Smooth muscle cell (in vitro differentiated cells): ENCODE data around the gene ZHX3. TPM values are rescaled to one million over a fixed set of nuclear protein-coding genes. Genes with fewer than 3 reads are reported as not detected.

Experiments used
- DNase-seq: peaks from one replicate; lab custom pipeline; 2025; ENCODE audit not compliant: unreplicated experiment; lab: John Stamatoyannopoulos, UW
- H2AFZ ChIP-seq: fragments of 200-600 bp; sonication (generic); 2 replicates; pipeline ENCODE4 v1.6.0; 2016; ENCODE audit warnings: antibody characterized with exemption, low read depth, mild to moderate bottlenecking
- H3F3A ChIP-seq: fragments of 200-600 bp; sonication (generic); 2 replicates; pipeline ENCODE4 v1.6.0; 2017; ENCODE audit warnings: antibody characterized with exemption, low read depth
- H3K27ac ChIP-seq: fragments of 200-600 bp; sonication (generic); 2 replicates; pipeline ENCODE4 v1.5.1; 2016; ENCODE audit warnings: low read depth, mild to moderate bottlenecking
- H3K27me3 ChIP-seq: fragments of 200-600 bp; sonication (generic); 2 replicates; pipeline ENCODE4 v1.6.1; 2016; ENCODE audit warnings: low read depth, mild to moderate bottlenecking
- H3K36me3 ChIP-seq: fragments of 200-600 bp; sonication (generic); 2 replicates; pipeline ENCODE4 v1.5.1; 2016; ENCODE audit warnings: low read depth
- H3K4me1 ChIP-seq: fragments of 200-600 bp; sonication (generic); 2 replicates; pipeline ENCODE4 v1.5.1; 2016; ENCODE audit warnings: low read depth
- H3K4me2 ChIP-seq: fragments of 200-600 bp; sonication (generic); 2 replicates; pipeline ENCODE4 v1.6.0; 2016; ENCODE audit warnings: mild to moderate bottlenecking
- H3K4me3 ChIP-seq: fragments of 200-600 bp; sonication (generic); 2 replicates; pipeline ENCODE4 v1.5.1; 2016; ENCODE audit warnings: mild to moderate bottlenecking
- H3K79me2 ChIP-seq: fragments of 200-600 bp; sonication (generic); 2 replicates; pipeline ENCODE4 v1.6.0; 2016; ENCODE audit warnings: low read depth, mild to moderate bottlenecking
- H3K9ac ChIP-seq: fragments of 200-600 bp; sonication (generic); 2 replicates; pipeline ENCODE4 v1.6.0; 2016; ENCODE audit warnings: low read depth
- H3K9me3 ChIP-seq: fragments of 200-600 bp; sonication (generic); replicated peaks from 2 replicates; pipeline ENCODE4 v1.5.1; 2016; ENCODE audit warnings: low read depth
- H4K20me1 ChIP-seq: fragments of 200-600 bp; sonication (generic); 2 replicates; pipeline ENCODE4 v1.6.0; 2016; ENCODE audit warnings: low read depth
- CTCF ChIP-seq: fragments of 200-600 bp; sonication (generic); IDR thresholded peaks from 2 replicates; pipeline ENCODE4 v1.5.1; 2017; ENCODE audit warnings: borderline replicate concordance, mild to moderate bottlenecking, antibody characterized with exemption; ENCODE audit not compliant: insufficient read depth, poor library complexity, severe bottlenecking
- WGBS: methylation state at CpG from one replicate; pipeline ENCODE4 v1.1.7; 2016; ENCODE audit warnings: low lambda C conversion rate; 5-methylcytosine and 5-hydroxymethylcytosine counted together
- polyA plus RNA-seq: library from polyadenylated mRNA; unstranded; fragments of >200 nt; fragmentation: Nextera tagmentation; extraction: Ambion mirVana; gene quantifications from 2 replicates; pipeline ENCODE4 v1.2.1, GENCODE V29; 2016
- total RNA-seq: library from RNA; depleted of rRNA; stranded (reverse); fragments of >200 nt; gene quantifications from 2 replicates; pipeline ENCODE4 v1.2.3, GENCODE V29; 2014

ZHX3 gene
- total and polyA plus RNA-seq, 2 experiments from 2014 or later, result 10.1 to 17.1 TPM

GRCh38 chr20:41290804-41291389 lies 26.6 kb downstream of the ZHX3 start:
- no peaks in the 10 kb centered on the region for H3K27me3 ChIP-seq
- DNase-seq, result no peak
- peaks cover 4% of the 10 kb centered on the region for H3K4me1 ChIP-seq
- WGBS, result 81% methylated on average over 3 of the region's 3 CpGs
- no peak overlapping the region for H2AFZ ChIP-seq
- no peaks in the 10 kb centered on the region for H3F3A ChIP-seq
- H3K27ac ChIP-seq, result no peak overlapping the region
- no peak for TF ChIP-seq CTCF
- no peaks in the 10 kb centered on the region for H3K9me3 ChIP-seq
- H3K9ac ChIP-seq, result no peak overlapping the region
- H3K79me2 ChIP-seq, result peaks cover 19% of the 10 kb centered on the region
- no peak overlapping the region for H3K4me2 ChIP-seq
- no peaks in the 10 kb centered on the region for H3K36me3 ChIP-seq
- H4K20me1 ChIP-seq, result peaks cover 63% of the 10 kb centered on the region
- H3K4me3 ChIP-seq, result no peak overlapping the region

- 85% methylated on average over 2 of the region's 2 CpGs for WGBS
- no peak for TF ChIP-seq CTCF
- no peak overlapping the region for H3K4me2 ChIP-seq
These were observed 30.2 kb downstream of the ZHX3 start for GRCh38 chr20:41287327-41287726.

GRCh38 chr20:41286240-41286851 lies 31.2 kb downstream of the ZHX3 start:
- H3K9me3 ChIP-seq, result no peaks in the 10 kb centered on the region
- H3K4me3 ChIP-seq, result no peak overlapping the region
- H3K9ac ChIP-seq, result no peak overlapping the region
- no peak for TF ChIP-seq CTCF
- no peaks in the 10 kb centered on the region for H3K27me3 ChIP-seq
- DNase-seq, result no peak
- H3K79me2 ChIP-seq, result peaks cover 10% of the 10 kb centered on the region
- no peak overlapping the region for H2AFZ ChIP-seq
- no peaks in the 10 kb centered on the region for H3F3A ChIP-seq
- H3K27ac ChIP-seq, result no peak overlapping the region
- H3K36me3 ChIP-seq, result no peaks in the 10 kb centered on the region
- H3K4me1 ChIP-seq, result no peaks in the 10 kb centered on the region
- no peak overlapping the region for H3K4me2 ChIP-seq
- peaks cover 18% of the 10 kb centered on the region for H4K20me1 ChIP-seq
- WGBS, result 91% methylated on average over 2 of the region's 2 CpGs

More at GRCh38 chr20:41287327-41287726, 30.2 kb downstream of the ZHX3 start:
- H2AFZ ChIP-seq, result no peak overlapping the region
- no peaks in the 10 kb centered on the region for H3K4me1 ChIP-seq
- DNase-seq, result no peak
- no peak overlapping the region for H3K4me3 ChIP-seq
- no peaks in the 10 kb centered on the region for H3K9me3 ChIP-seq
- H3K27me3 ChIP-seq, result no peaks in the 10 kb centered on the region
- no peaks in the 10 kb centered on the region for H3K36me3 ChIP-seq
- no peak overlapping the region for H3K9ac ChIP-seq
- H3K27ac ChIP-seq, result peak overlapping the region; percentile 23
- H3K79me2 ChIP-seq, result peaks cover 17% of the 10 kb centered on the region
- H4K20me1 ChIP-seq, result peaks cover 28% of the 10 kb centered on the region
- no peaks in the 10 kb centered on the region for H3F3A ChIP-seq
